Adrenal gland (tissue), 12 donors: ENCODE data around the gene GRAMD1B. TPM values are rescaled to one million over a fixed set of nuclear protein-coding genes. Genes with fewer than 3 reads are reported as not detected.

Experiments
- DNase-seq, 7 donors: peaks; one replicate each; pipeline ENCODE4 v3.0.0-alpha.2; 2019 to 2020
- H3K27ac ChIP-seq, 5 donors: fragments of 200-600 bp; sonication (generic) in 4 of 5; 1 replicate in 3 of 5; 2 replicates in 2 of 5; pipeline versions ENCODE4 v1.5.1 to v1.8.0; 2016 to 2020; ENCODE audit warnings: mild to moderate bottlenecking in 1 of 5
- H3K27me3 ChIP-seq: fragments of 200-600 bp; 2 replicates; pipeline ENCODE4 v1.8.0; 2021
- H3K36me3 ChIP-seq, 2 donors: fragments of 200-600 bp; replicated peaks in 1 of 2; 1 replicate in 1 of 2; 2 replicates in 1 of 2; pipeline versions ENCODE4 v1.5.1 to v1.8.0; 2018 to 2022
- H3K4me1 ChIP-seq, 2 donors: fragments of 200-600 bp; replicated peaks in 1 of 2; 1 replicate in 1 of 2; 2 replicates in 1 of 2; pipeline versions ENCODE4 v1.5.1 to v1.8.0; 2018 to 2021
- H3K4me3 ChIP-seq, 4 donors: fragments of 200-600 bp; sonication (generic) in 3 of 4; one replicate each; pipeline ENCODE4 v1.5.1; 2016 to 2018
- H3K9me3 ChIP-seq, 3 donors: fragments of 200-600 bp; sonication (generic) in 1 of 3; replicated peaks in 1 of 3; 1 replicate in 2 of 3; 2 replicates in 1 of 3; pipeline versions ENCODE4 v1.5.1 to v1.8.0; 2016 to 2021
- CTCF ChIP-seq, 6 experiments: fragments of 450-650 bp in 4 of 6; fragments of 200-600 bp in 2 of 6; sonication (generic) in 1 of 6; IDR thresholded peaks; 1 replicate in 5 of 6; 2 replicates in 1 of 6; pipeline versions ENCODE4 v1.5.1 to v1.8.0; 2016 to 2021; ENCODE audit warnings: antibody characterized with exemption in 6 of 6, mild to moderate bottlenecking in 2 of 6, moderate library complexity in 1 of 6
- POLR2A ChIP-seq, 2 donors: fragments of 450-650 bp; IDR thresholded peaks; one replicate each; pipeline ENCODE4 v1.6.1; 2017; ENCODE audit warnings: antibody characterized with exemption in 2 of 2, mild to moderate bottlenecking in 2 of 2, moderate library complexity in 1 of 2
- WGBS, 4 donors: extraction: QIAGEN DNeasy Blood & Tissue Kit in 2 of 4; methylation state at CpG; one replicate each; pipeline versions ENCODE4 v1.1.5 to v1.1.7; 2013 to 2017; 5-methylcytosine and 5-hydroxymethylcytosine counted together
- intact Hi-C, 2 donors: fragments of 100-400 bp; cut with DNase I; formaldehyde crosslinking; loops; one replicate each; pipeline versions ENCODE4 v1.14.1 to v1.15.0; 2022 to 2023
- polyA plus RNA-seq, 3 donors: library from polyadenylated mRNA; stranded (reverse); fragments of 200-250 nt in 2 of 3; fragments of 350-450 nt in 1 of 3; fragmentation: Illumina TruSeq in 1 of 3; extraction: RNeasy Lipid Tissue Mini Kit (QIAGEN cat#74804) in 1 of 3; gene quantifications; one replicate each; pipeline ENCODE4 v1.2.3, GENCODE V29; 2013 to 2014
- total RNA-seq, 9 donors: library from RNA; depleted of rRNA in 4 of 9; stranded (reverse); fragments of >200 nt in 4 of 9; fragments of 120-200 nt in 1 of 9; fragmentation: NEBNext Ultra II Directional in 1 of 9; extraction: Animal tissue kit (Norgen Biotek cat#: 25700) in 1 of 9; gene quantifications; one replicate each; pipeline versions ENCODE4 v1.1.0 to v1.2.4, GENCODE V29; 2013 to 2023
- donor health status: healthy with polysubstance abuse.
- donor health status: Bipolar disorder and iron deficiency.
- donor health status: DM: yes; HTN: yes; CAD: no.
- donor health status: DM: no; HTN: no; CAD: no.
- donor health status: DM: no; HTN: no; CAD: no.
- donor health status: DM: yes; HTN: yes; CAD: no.

Gene GRAMD1B
- total and polyA plus RNA-seq, 12 donors: 101 to 1,898 (median 285) TPM

GRCh38 chr11:123616505-123617198 is 186.6 kb downstream of the GRAMD1B start:
- peak; percentile 81 to 96 (median 95) for DNase-seq
- H3K9me3 ChIP-seq: no peaks in the 10 kb centered on the region
- peaks cover 0 to 74% of the 10 kb centered on the region in 2 donors for H3K36me3 ChIP-seq
- peak in 1 of 2 donors; percentile 48 for TF ChIP-seq POLR2A (IDR thresholded peaks at IDR 0.05)
- no peak for TF ChIP-seq CTCF (IDR thresholded peaks at IDR 0.05)
- peaks cover 0 to 14% of the 10 kb centered on the region in 2 donors for H3K4me1 ChIP-seq
- H3K27ac ChIP-seq: peak overlapping the region; percentile 14 to 67 (median 52)
- 42 to 49% (median 46%) methylated on average over 10 to 11 of the region's 11 CpGs for WGBS, 4 donors
- intact Hi-C loops: no loop called here
- no peak overlapping the region for H3K4me3 ChIP-seq
- no peaks in the 10 kb centered on the region for H3K27me3 ChIP-seq

GRCh38 chr11:123622576-123622975 is 192.5 kb downstream of the GRAMD1B start:
- TF ChIP-seq CTCF (IDR thresholded peaks at IDR 0.05) (no peak), POLR2A (IDR thresholded peaks at IDR 0.05) (no peak)
- peaks cover 0 to 20% of the 10 kb centered on the region in 2 donors for H3K4me1 ChIP-seq
- H3K27ac ChIP-seq: no peak overlapping the region
- intact Hi-C loops: no loop called here
- H3K9me3 ChIP-seq: no peaks in the 10 kb centered on the region
- peaks cover 0 to 60% of the 10 kb centered on the region in 2 donors for H3K36me3 ChIP-seq
- H3K4me3 ChIP-seq: no peak overlapping the region
- DNase-seq: no peak
- WGBS, 4 donors: 87 to 96% (median 92%) methylated on average over 9 of the region's 9 CpGs
- no peaks in the 10 kb centered on the region for H3K27me3 ChIP-seq

GRCh38 chr11:123624974-123625373 is 194.9 kb downstream of the GRAMD1B start:
- Histone ChIP-seq H3K27ac (peak overlapping the region in 4 of 5 donors; percentile 28 to 81 (median 55)), H3K27me3 (no peaks in the 10 kb centered on the region), H3K4me3 (no peak overlapping the region), H3K36me3 (peaks cover 0 to 38% of the 10 kb centered on the region in 2 donors), H3K9me3 (no peaks in the 10 kb centered on the region), H3K4me1 (peaks cover 10 to 34% of the 10 kb centered on the region in 2 donors)
- DNase-seq: peak in 4 of 7 donors; percentile 41 to 74 (median 58)
- 54 to 66% (median 64%) methylated on average over 2 of the region's 2 CpGs for WGBS, 4 donors
- no peak for TF ChIP-seq POLR2A (IDR thresholded peaks at IDR 0.05)
- no peak for TF ChIP-seq CTCF (IDR thresholded peaks at IDR 0.05)
- intact Hi-C loops: no loop called here

GRCh38 chr11:123628936-123629683 is 199.0 kb downstream of the GRAMD1B start:
- Histone ChIP-seq H3K36me3 (peaks cover 0 to 6% of the 10 kb centered on the region in 2 donors), H3K27ac (peak overlapping the region; percentile 60 to 86 (median 72)), H3K4me1 (peaks cover 10 to 37% of the 10 kb centered on the region in 2 donors), H3K4me3 (no peak overlapping the region), H3K9me3 (no peaks in the 10 kb centered on the region), H3K27me3 (no peaks in the 10 kb centered on the region)
- peak; percentile 90 to 99 (median 98) for DNase-seq
- 13 to 20% (median 16%) methylated on average over 7 to 10 of the region's 10 CpGs for WGBS, 4 donors
- TF ChIP-seq POLR2A (IDR thresholded peaks at IDR 0.05): peak in 1 of 2 donors; percentile 39
- no peak for TF ChIP-seq CTCF (IDR thresholded peaks at IDR 0.05)
- intact Hi-C loops: no loop called here
